C4-2B (cell line): ENCODE data around the gene GDF2.

ENCODE experiments used
- ZFX ChIP-seq: fragments of 450-650 bp; IDR thresholded peaks from 2 replicates; pipeline ENCODE4 v1.6.1; 2017
- TF ChIP-seq, protein P1 (sequence below): fragments of 450-650 bp; conservative IDR thresholded peaks from 2 replicates; pipeline ENCODE4 v1.5.1; 2017; ENCODE audit warnings: mild to moderate bottlenecking

DNA sequence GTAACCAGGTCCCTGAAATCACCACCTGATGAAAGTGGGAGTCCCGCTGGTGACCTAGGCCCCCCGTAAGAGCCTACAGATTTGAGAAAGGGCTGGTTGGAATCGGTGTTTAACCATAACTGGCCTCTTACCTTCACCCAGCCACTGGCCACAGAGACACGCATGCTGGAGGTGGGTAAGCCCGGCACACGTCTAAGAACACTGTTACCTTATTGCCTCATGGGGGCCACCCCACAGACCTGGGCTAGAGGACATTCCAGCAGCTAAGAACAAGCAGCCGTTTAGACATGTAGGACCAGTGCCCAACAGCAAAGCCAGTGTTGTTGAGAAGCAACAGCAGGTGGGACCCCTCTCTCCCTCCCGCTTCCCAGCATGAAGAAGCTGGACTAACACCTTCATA is 2.5 kb upstream of the GDF2 start:
- TF ChIP-seq, protein P1, sequence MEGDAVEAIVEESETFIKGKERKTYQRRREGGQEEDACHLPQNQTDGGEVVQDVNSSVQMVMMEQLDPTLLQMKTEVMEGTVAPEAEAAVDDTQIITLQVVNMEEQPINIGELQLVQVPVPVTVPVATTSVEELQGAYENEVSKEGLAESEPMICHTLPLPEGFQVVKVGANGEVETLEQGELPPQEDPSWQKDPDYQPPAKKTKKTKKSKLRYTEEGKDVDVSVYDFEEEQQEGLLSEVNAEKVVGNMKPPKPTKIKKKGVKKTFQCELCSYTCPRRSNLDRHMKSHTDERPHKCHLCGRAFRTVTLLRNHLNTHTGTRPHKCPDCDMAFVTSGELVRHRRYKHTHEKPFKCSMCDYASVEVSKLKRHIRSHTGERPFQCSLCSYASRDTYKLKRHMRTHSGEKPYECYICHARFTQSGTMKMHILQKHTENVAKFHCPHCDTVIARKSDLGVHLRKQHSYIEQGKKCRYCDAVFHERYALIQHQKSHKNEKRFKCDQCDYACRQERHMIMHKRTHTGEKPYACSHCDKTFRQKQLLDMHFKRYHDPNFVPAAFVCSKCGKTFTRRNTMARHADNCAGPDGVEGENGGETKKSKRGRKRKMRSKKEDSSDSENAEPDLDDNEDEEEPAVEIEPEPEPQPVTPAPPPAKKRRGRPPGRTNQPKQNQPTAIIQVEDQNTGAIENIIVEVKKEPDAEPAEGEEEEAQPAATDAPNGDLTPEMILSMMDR, result no peak
- TF ChIP-seq ZFX, result no peak
